GM18868 (cell line): ENCODE data around the gene SMIM34.
"Not testable (repeated sequence)": the region's sequence is repeated elsewhere in the genome, so short reads cannot be mapped to it uniquely, and the experiment has no call there.

Experiments used
- ATAC-seq: cut with Tn5 transposase; IDR thresholded peaks from one replicate; pipeline ENCODE4 v1.9.1; 2021; ENCODE audit warnings: mild to moderate bottlenecking, moderate library complexity; ENCODE audit not compliant: unreplicated experiment

Gene SMIM34

GRCh38 chr21:34374462-34374861 lies 49.3 kb downstream of the SMIM34 start:
- ATAC-seq, result not testable (repeated sequence)

- ATAC-seq, result no peak
Measured at GRCh38 chr21:34372321-34372720, 51.4 kb downstream of the SMIM34 start.

- no peak for ATAC-seq
Measured at GRCh38 chr21:34369741-34370140, 54.0 kb downstream of the SMIM34 start.
